ENCODE measurements around the gene FAM131A. TPM values are rescaled to one million over a fixed set of nuclear protein-coding genes. Genes with fewer than 3 reads are reported as not detected.
A peak's percentile ranks its signal among the peaks of the same experiment; 100 is the strongest.

Gene FAM131A
- total and polyA plus RNA-seq, 2 donors (not counting 3 experiments of a cell fraction or from before 2014, with no cell fraction given): 19.9 to 29.9 TPM

DNA sequence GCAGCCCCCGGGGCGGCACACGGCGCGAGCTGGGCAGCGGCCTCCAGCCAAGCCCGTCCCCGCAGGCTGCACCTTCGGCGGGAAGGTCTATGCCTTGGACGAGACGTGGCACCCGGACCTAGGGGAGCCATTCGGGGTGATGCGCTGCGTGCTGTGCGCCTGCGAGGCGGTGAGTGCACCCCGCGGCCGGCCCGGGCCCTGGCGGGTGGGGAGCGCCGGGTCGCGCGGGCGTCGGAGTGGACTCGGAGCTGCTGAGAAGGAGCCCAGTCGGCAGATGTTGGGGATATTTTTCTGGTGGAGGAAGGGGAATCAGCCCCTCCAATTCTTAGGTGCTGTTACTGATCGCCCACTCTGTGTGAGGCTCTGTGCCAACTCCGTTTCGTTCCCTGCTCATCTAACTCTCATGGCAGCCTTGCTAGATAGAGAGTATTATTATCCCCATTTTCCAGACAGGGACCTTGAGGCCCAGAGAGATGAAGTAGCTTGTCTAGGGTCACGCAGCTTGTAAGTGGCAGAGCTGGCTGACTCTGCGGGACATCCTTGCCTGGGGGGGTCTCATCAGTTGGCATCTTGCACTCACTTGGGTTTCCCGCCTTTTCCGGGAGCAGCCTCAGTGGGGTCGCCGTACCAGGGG, 43.3 kb downstream of the FAM131A start:
- H3K27me3 ChIP-seq (ENCODE audit: control insufficient read depth in 2 of 2, insufficient read depth in 2 of 2, low read length in 2 of 2): peaks cover 40 to 48% of the 10 kb centered on the region in 2 experiments
- FAIRE-seq (no peak), DNase-seq (ENCODE audit: low read depth, low spot score) (no peak)
- H3K4me3 ChIP-seq (replicated peaks in 1 of 3; ENCODE audit: insufficient read depth in 1 of 3, low read depth in 1 of 3, low read length in 3 of 3): peak overlapping the region in 1 of 3 experiments; percentile 10
- H3K79me2 ChIP-seq (ENCODE audit: control insufficient read depth, insufficient read depth, low read length): no peaks in the 10 kb centered on the region
- H3K9me3 ChIP-seq (replicated peaks; ENCODE audit: control insufficient read depth, insufficient read depth, low read length): no peaks in the 10 kb centered on the region
- dilution Hi-C loops (cut with MboI; ENCODE audit: extremely low pct_ligation_motif_present, low sequenced_read_pairs): no loop called here
- CTCF ChIA-PET: interaction anchor here (0.6 to 3.0 kb wide), 2 partner anchors 9 to 86 kb away, joined by 3 to 21 read pairs; no protein-coding TSS in a partner anchor
- peak overlapping the region; percentile 49 for H3K4me2 ChIP-seq (ENCODE audit: insufficient read depth, low read length)
- no peaks in the 10 kb centered on the region for H4K20me1 ChIP-seq (replicated peaks; ENCODE audit: control insufficient read depth, extremely low read depth, insufficient read depth, low read length)
- H2AFZ ChIP-seq (ENCODE audit: low read depth, low read length): peak overlapping the region; percentile 53
- no peak overlapping the region for H3K9ac ChIP-seq (replicated peaks; ENCODE audit: extremely low read depth, insufficient read depth, low read length)
- BruUV-seq (replicated peaks): no TSS peak
- POLR2A ChIA-PET: no interaction called here
- H3K4me1 ChIP-seq (ENCODE audit: control insufficient read depth, extremely low read depth, insufficient read depth, low read length): peaks cover 10% of the 10 kb centered on the region
- intact Hi-C loops (cut with micrococcal nuclease): loop anchor here (5.0 kb wide), 1 partner anchor 358 kb away; no protein-coding TSS in a partner anchor
- H3K36me3 ChIP-seq (ENCODE audit: control insufficient read depth in 2 of 2, extremely low read depth in 1 of 2, insufficient read depth in 2 of 2, low read length in 2 of 2): no peaks in the 10 kb centered on the region
- H3K27ac ChIP-seq (ENCODE audit: insufficient read depth, low read depth, low read length): no peak overlapping the region
- TF ChIP-seq EZH2 (IDR thresholded peaks at IDR 0.05; ENCODE audit: borderline replicate concordance, low read depth, low read length, severe bottlenecking): peak; percentile 100
- no peak for TF ChIP-seq POLR2AphosphoS5 (IDR thresholded peaks at IDR 0.05; ENCODE audit: insufficient read depth, low read depth, low read length)
- H3K9me1 ChIP-seq (replicated peaks; ENCODE audit: control insufficient read depth, extremely low read depth, insufficient read depth, low read length): no peaks in the 10 kb centered on the region

DNA sequence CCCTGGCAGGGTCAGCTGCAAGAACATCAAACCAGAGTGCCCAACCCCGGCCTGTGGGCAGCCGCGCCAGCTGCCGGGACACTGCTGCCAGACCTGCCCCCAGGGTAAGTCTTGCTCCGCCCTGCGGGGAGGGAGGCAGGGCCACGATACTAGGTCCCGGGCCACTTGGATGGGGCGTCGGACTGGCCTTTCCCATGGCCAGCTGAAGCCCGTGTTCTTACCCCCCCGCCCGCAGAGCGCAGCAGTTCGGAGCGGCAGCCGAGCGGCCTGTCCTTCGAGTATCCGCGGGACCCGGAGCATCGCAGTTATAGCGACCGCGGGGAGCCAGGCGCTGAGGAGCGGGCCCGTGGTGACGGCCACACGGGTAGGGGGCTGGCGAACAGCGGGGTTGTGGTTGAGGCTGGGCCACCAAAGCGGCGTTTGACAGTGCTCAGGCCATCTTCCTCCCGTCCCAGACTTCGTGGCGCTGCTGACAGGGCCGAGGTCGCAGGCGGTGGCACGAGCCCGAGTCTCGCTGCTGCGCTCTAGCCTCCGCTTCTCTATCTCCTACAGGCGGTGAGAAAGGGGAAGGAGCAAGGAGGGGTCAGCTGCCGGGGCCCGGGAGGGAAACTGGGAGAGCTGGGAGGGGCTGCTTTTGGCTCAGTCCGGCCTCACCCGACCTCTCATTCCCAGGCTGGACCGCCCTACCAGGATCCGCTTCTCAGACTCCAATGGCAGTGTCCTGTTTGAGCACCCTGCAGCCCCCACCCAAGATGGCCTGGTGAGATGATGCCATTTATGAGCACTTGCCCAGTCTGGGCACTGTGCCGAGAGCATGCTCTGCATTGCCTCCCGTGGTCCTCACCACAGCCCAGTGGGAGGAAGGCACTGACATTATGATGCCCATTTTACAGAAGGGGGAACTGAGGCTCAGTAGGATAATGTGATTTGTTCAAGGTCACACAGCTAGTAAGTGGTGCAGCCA, 44.1 kb downstream of the FAM131A start:
- no peaks in the 10 kb centered on the region for H3K36me3 ChIP-seq (ENCODE audit: control insufficient read depth in 2 of 2, extremely low read depth in 1 of 2, insufficient read depth in 2 of 2, low read length in 2 of 2)
- H3K4me3 ChIP-seq (replicated peaks in 1 of 3; ENCODE audit: insufficient read depth in 1 of 3, low read depth in 1 of 3, low read length in 3 of 3): no peak overlapping the region
- TF ChIP-seq MYC (IDR thresholded peaks at IDR 0.05; ENCODE audit: low read depth, low read length): no peak
- TF ChIP-seq EZH2 (IDR thresholded peaks at IDR 0.05; ENCODE audit: borderline replicate concordance, low read depth, low read length, severe bottlenecking): peak; percentile 87
- TF ChIP-seq GATA2 (IDR thresholded peaks at IDR 0.05; ENCODE audit: insufficient read depth, insufficient read length, low read depth, low read length): no peak
- no peaks in the 10 kb centered on the region for H3K9me1 ChIP-seq (replicated peaks; ENCODE audit: control insufficient read depth, extremely low read depth, insufficient read depth, low read length)
- H3K4me2 ChIP-seq (ENCODE audit: insufficient read depth, low read length): peak overlapping the region; percentile 49
- no peaks in the 10 kb centered on the region for H3K79me2 ChIP-seq (ENCODE audit: control insufficient read depth, insufficient read depth, low read length)
- ChIA-PET CTCF (interaction anchor here (0.6 to 3.0 kb wide), 2 partner anchors 10 to 85 kb away, joined by 3 to 21 read pairs; no protein-coding TSS in a partner anchor), POLR2A (no interaction called here)
- no peak for FAIRE-seq
- peaks cover 36 to 48% of the 10 kb centered on the region in 2 experiments for H3K27me3 ChIP-seq (ENCODE audit: control insufficient read depth in 2 of 2, insufficient read depth in 2 of 2, low read length in 2 of 2)
- peaks cover 10% of the 10 kb centered on the region for H3K4me1 ChIP-seq (ENCODE audit: control insufficient read depth, extremely low read depth, insufficient read depth, low read length)
- no peak overlapping the region for H3K27ac ChIP-seq (ENCODE audit: insufficient read depth, low read depth, low read length)
- H4K20me1 ChIP-seq (replicated peaks; ENCODE audit: control insufficient read depth, extremely low read depth, insufficient read depth, low read length): no peaks in the 10 kb centered on the region
- intact Hi-C loops (cut with micrococcal nuclease) (loop anchor here (5.0 kb wide), 1 partner anchor 359 kb away; no protein-coding TSS in a partner anchor), dilution Hi-C loops (cut with MboI; ENCODE audit: extremely low pct_ligation_motif_present, low sequenced_read_pairs) (no loop called here)
- no peaks in the 10 kb centered on the region for H3K9me3 ChIP-seq (replicated peaks; ENCODE audit: control insufficient read depth, insufficient read depth, low read length)
- no peak overlapping the region for H3K9ac ChIP-seq (replicated peaks; ENCODE audit: extremely low read depth, insufficient read depth, low read length)
- DNase-seq (ENCODE audit: low read depth, low spot score): no peak
- H2AFZ ChIP-seq (ENCODE audit: low read depth, low read length): peak overlapping the region; percentile 53
- no TSS peak for BruUV-seq (replicated peaks)

Data from endothelial cell of umbilical vein (primary cell).